ENCODE measurements around the gene CDC34. TPM values are rescaled to one million over a fixed set of nuclear protein-coding genes. Genes with fewer than 3 reads are reported as not detected.

Gene CDC34
- total RNA-seq, 1 experiment from 2014 or later, result 87.4 TPM

DNA sequence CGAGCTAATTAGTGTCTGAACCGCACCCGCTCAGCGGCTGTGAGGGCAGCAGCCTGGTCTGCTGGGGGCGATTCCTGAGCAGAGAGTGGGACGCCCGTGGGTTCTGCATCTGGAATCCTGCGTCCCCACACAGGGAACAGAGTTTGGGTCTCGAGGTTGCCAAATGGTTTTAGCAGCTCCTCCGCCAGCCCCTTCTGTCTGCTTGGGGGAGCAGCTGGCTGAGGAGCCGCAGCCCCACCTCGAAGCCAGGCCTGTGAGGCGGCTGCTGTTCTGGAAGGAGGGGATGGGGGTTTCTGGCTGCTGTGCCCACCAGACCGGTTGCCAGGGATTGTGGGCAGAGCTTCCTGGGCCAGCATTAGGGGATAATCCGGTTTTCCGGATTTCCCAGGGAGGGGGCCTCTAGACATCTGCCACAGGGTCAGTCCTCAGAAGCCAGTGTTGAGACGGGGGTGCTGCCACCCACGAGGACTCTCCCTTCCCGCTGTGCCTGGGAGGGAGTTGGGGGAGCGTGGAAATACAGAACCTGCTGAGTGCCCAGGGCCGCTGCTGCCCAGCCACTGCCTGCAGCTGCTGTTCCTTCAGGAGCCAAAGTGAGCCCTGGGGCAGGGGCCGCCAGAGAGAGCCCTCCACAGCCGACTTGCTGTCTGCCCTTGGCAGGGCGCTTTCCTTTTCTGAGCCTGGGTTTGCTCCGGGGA is 2.0 kb downstream of the CDC34 start:
- no peaks in the 10 kb centered on the region; a peak in 1 of 4 replicates for H3K9me3 ChIP-seq (ENCODE audit: control insufficient read depth in 1 of 2, insufficient read depth in 1 of 2, low read depth in 1 of 2, low read length in 2 of 2)
- peak overlapping the region; percentile 91 for H3K9ac ChIP-seq (ENCODE audit: low read length)
- ChIA-PET POLR2A (interaction anchor here (0.7 to 1.7 kb wide), 5 partner anchors 12 to 38 kb away, joined by 3 to 10 read pairs (median 6); partner anchors contain the start of gene BSG), CTCF (interaction anchor here (1.1 to 3.2 kb wide), 2 partner anchors 23 to 27 kb away, joined by 3 to 23 read pairs; no protein-coding TSS in a partner anchor), RAD21 (ENCODE audit: low non-redundant PET in 1 of 2, low total read pairs in 2 of 2, uncharacterized antibody in 2 of 2, unreplicated experiment in 2 of 2) (interaction anchor here in 1 of 2 experiments (1.0 kb wide), 1 partner anchor 23 kb away, joined by 3 read pairs; no protein-coding TSS in a partner anchor)
- peaks cover 18 to 23% of the 10 kb centered on the region in 2 experiments; a peak in 3 of 4 replicates for H3K36me3 ChIP-seq (ENCODE audit: control insufficient read depth in 1 of 2, insufficient read depth in 2 of 2, low read length in 2 of 2)
- DNase-seq (ENCODE audit: low read depth, low spot score) (no peak), ATAC-seq (no peak)
- peaks cover 53% of the 10 kb centered on the region for H3K79me2 ChIP-seq (ENCODE audit: insufficient read depth, low read length)
- H3K27me3 ChIP-seq (ENCODE audit: insufficient read depth, low read length), result no peaks in the 10 kb centered on the region
- BruUV-seq (replicated peaks), result no TSS peak
- H3K9me2 ChIP-seq (ENCODE audit: insufficient read depth), result no peaks in the 10 kb centered on the region
- H4K20me1 ChIP-seq (ENCODE audit: insufficient read depth), result peaks cover 9% of the 10 kb centered on the region; the same call in 1 of the 2 replicates
- H3K27ac ChIP-seq (ENCODE audit: low read depth, low read length), result peak overlapping the region; percentile 96
- peak overlapping the region; percentile 77 to 86 for H3K4me3 ChIP-seq (replicated peaks in 1 of 2; ENCODE audit: low read depth in 1 of 2, low read length in 2 of 2)
- H3K4me1 ChIP-seq (ENCODE audit: control insufficient read depth in 1 of 2, insufficient read depth in 2 of 2, low read length in 2 of 2), result peaks cover 23 to 39% of the 10 kb centered on the region in 2 experiments
- intact Hi-C loops (cut with micrococcal nuclease), result no loop called here
- peak overlapping the region; percentile 81 for H3K4me2 ChIP-seq (ENCODE audit: low read length)
- no peak overlapping the region for H2AFZ ChIP-seq (ENCODE audit: low read depth, low read length, poor library complexity, severe bottlenecking)
- TF ChIP-seq EZH2phosphoT487 (IDR thresholded peaks at IDR 0.05; ENCODE audit: borderline replicate concordance) (no peak), YY1 (IDR thresholded peaks at IDR 0.05; ENCODE audit: extremely low read depth, insufficient replicate concordance, low read depth, low read length) (no peak), ZFX (IDR thresholded peaks at IDR 0.05) (no peak), ATF3 (IDR thresholded peaks at IDR 0.05) (no peak), ZNF274 (IDR thresholded peaks at IDR 0.05; ENCODE audit: low read depth, low read length) (no peak), SIN3A (IDR thresholded peaks at IDR 0.05; ENCODE audit: low read depth) (no peak), POLR2AphosphoS5 (IDR thresholded peaks at IDR 0.05; ENCODE audit: low read depth, low read length) (no peak), RAD21 (IDR thresholded peaks at IDR 0.05; ENCODE audit: low read depth) (no peak), JUND (IDR thresholded peaks at IDR 0.05) (no peak), TCF7L2 (IDR thresholded peaks at IDR 0.05; ENCODE audit: borderline replicate concordance, extremely low read depth, insufficient read depth, insufficient read length) (no peak)
- TF ChIP-seq, protein P1, sequence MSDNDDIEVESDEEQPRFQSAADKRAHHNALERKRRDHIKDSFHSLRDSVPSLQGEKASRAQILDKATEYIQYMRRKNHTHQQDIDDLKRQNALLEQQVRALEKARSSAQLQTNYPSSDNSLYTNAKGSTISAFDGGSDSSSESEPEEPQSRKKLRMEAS (IDR thresholded peaks at IDR 0.05), result no peak
